ENCODE results near the gene POLR1E. TPM values are rescaled to one million over a fixed set of nuclear protein-coding genes. Genes with fewer than 3 reads are reported as not detected.

Gene POLR1E
- total RNA-seq, 1 experiment from 2014 or later: 31.7 TPM

- DNase-seq (ENCODE audit: low read depth): no peak
Observed at GRCh38 chr9:37534901-37535300, 49.2 kb downstream of the POLR1E start.

- no peak for DNase-seq (ENCODE audit: low read depth)
Observed at GRCh38 chr9:37538099-37538498, 52.4 kb downstream of the POLR1E start.

- DNase-seq (ENCODE audit: low read depth): no peak
Observed at GRCh38 chr9:37539634-37540033, 53.9 kb downstream of the POLR1E start.

- DNase-seq (ENCODE audit: low read depth): no peak
Observed at GRCh38 chr9:37540634-37541033, 54.9 kb downstream of the POLR1E start.

GRCh38 chr9:37541465-37541864 lies 55.7 kb downstream of the POLR1E start:
- no peak for DNase-seq (ENCODE audit: low read depth)

- DNase-seq (ENCODE audit: low read depth): no peak
Observed at GRCh38 chr9:37542488-37542887, 56.7 kb downstream of the POLR1E start.

- peak; percentile 7 for DNase-seq (ENCODE audit: low read depth)
Observed at GRCh38 chr9:37542895-37543294, 57.1 kb downstream of the POLR1E start.

- DNase-seq (ENCODE audit: low read depth): no peak
Observed at GRCh38 chr9:37543468-37543867, 57.7 kb downstream of the POLR1E start.

- no peak for DNase-seq (ENCODE audit: low read depth)
Observed at GRCh38 chr9:37547328-37547878, 61.7 kb downstream of the POLR1E start.

- DNase-seq (ENCODE audit: low read depth): no peak
Observed at GRCh38 chr9:37549527-37549926, 63.8 kb downstream of the POLR1E start.

GRCh38 chr9:37550781-37551180 lies 65.0 kb downstream of the POLR1E start:
- no peak for DNase-seq (ENCODE audit: low read depth)

GRCh38 chr9:37551468-37551867 lies 65.7 kb downstream of the POLR1E start:
- DNase-seq (ENCODE audit: low read depth): no peak

GRCh38 chr9:37551888-37552287 lies 66.1 kb downstream of the POLR1E start:
- DNase-seq (ENCODE audit: low read depth): no peak

Other genes starting within 250 kb of the POLR1E start
- gene GRHPR, start 63.3 kb upstream of the POLR1E start, total RNA-seq (2014; rRNA removed; shearing (Covaris generic)): 129 and 139 TPM in 2 replicates
- 9.7 and 12.0 TPM in 2 replicates for gene ZBTB5, start 20.5 kb upstream of the POLR1E start, total RNA-seq (2014; rRNA removed; shearing (Covaris generic))
- gene FBXO10, start 90.4 kb downstream of the POLR1E start, total RNA-seq (2014; rRNA removed; shearing (Covaris generic)): 2.6 and 7.2 TPM in 2 replicates
- gene TOMM5, start 106.6 kb downstream of the POLR1E start, total RNA-seq (2014; rRNA removed; shearing (Covaris generic)): 265 and 292 TPM in 2 replicates
- gene FRMPD1, start 165.0 kb downstream of the POLR1E start, total RNA-seq (2014; rRNA removed; shearing (Covaris generic)): not detected in 2 replicates

All from RPMI7951 (cell line).